ENCODE measurements around the gene F13A1.

Gene F13A1

DNA sequence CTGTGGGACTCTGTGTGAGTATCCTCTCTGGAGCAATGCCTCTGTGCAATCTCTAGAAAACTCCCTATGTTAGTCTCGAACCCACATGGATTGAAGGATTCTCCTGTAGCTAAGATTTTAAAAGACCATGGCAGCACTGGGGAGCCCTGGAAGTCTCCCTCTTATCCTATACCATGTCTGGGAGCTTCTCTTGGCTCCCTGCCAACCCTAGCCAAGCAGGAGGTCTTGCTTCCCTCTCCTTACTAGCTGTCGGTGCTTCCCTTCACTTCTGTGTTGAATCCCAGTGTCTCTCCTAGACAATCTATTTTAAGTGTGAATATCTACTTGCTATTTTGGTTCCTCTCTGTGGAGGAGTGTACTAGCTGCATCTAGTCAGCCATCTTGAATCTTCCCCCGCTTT is 195.0 kb downstream of the F13A1 start:
- DNase-seq (ENCODE audit: low read depth): no peak
- TF ChIP-seq, protein P1, sequence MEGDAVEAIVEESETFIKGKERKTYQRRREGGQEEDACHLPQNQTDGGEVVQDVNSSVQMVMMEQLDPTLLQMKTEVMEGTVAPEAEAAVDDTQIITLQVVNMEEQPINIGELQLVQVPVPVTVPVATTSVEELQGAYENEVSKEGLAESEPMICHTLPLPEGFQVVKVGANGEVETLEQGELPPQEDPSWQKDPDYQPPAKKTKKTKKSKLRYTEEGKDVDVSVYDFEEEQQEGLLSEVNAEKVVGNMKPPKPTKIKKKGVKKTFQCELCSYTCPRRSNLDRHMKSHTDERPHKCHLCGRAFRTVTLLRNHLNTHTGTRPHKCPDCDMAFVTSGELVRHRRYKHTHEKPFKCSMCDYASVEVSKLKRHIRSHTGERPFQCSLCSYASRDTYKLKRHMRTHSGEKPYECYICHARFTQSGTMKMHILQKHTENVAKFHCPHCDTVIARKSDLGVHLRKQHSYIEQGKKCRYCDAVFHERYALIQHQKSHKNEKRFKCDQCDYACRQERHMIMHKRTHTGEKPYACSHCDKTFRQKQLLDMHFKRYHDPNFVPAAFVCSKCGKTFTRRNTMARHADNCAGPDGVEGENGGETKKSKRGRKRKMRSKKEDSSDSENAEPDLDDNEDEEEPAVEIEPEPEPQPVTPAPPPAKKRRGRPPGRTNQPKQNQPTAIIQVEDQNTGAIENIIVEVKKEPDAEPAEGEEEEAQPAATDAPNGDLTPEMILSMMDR (IDR thresholded peaks at IDR 0.05; ENCODE audit: low read depth, low read length, missing control alignments): no peak
- no peak overlapping the region for H3K4me3 ChIP-seq (ENCODE audit: low read depth, low read length)
- in situ Hi-C loops (cut with HindIII; ENCODE audit: low sequenced_read_pairs): no loop called here

DNA sequence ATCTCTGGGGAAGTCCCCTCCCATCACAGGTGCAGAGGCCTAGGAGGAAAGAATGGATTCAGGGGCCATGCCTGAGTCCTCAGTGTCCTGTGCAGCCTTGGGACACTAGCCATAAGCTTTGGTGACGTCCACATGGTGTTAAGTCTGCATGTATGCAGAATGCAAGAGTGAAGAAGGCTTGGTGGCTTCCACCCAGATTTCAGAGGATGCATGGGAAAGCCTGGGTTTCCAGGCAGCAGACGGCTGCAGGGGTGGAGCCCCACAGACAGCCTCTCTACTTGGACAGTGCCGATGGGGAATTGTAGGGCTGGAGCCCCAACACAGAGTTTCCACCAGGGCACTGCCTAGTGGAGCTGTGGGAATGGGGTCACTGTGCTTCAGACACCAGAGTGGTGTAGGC is 196.7 kb downstream of the F13A1 start:
- TF ChIP-seq, protein P1 (IDR thresholded peaks at IDR 0.05; ENCODE audit: low read depth, low read length, missing control alignments): no peak
- DNase-seq (ENCODE audit: low read depth): no peak
- in situ Hi-C loops (cut with HindIII; ENCODE audit: low sequenced_read_pairs): no loop called here
- no peak overlapping the region for H3K4me3 ChIP-seq (ENCODE audit: low read depth, low read length)

DNA sequence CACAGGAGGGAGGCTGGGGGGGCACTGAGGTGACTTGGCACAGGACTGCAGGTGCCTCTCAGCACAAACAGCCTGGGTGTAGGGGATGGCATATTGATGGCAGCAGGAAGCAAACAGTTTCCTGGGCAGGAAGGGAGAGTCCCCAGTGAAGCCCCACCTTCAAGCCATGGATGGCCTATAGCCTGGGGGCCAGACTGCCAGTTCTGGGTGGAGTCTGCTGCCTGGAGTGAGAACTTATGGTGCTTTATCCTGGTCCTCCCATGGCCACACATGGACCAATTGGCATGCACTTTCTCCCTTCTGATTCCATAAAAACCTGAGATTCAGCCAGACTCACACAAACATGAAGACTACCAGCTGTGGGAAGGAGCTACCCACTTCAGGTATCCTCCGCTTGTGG is 198.5 kb downstream of the F13A1 start:
- no peak for DNase-seq (ENCODE audit: low read depth)
- in situ Hi-C loops (cut with HindIII; ENCODE audit: low sequenced_read_pairs): no loop called here
- TF ChIP-seq, protein P1 (IDR thresholded peaks at IDR 0.05; ENCODE audit: low read depth, low read length, missing control alignments): no peak
- no peak overlapping the region for H3K4me3 ChIP-seq (ENCODE audit: low read depth, low read length)

DNA sequence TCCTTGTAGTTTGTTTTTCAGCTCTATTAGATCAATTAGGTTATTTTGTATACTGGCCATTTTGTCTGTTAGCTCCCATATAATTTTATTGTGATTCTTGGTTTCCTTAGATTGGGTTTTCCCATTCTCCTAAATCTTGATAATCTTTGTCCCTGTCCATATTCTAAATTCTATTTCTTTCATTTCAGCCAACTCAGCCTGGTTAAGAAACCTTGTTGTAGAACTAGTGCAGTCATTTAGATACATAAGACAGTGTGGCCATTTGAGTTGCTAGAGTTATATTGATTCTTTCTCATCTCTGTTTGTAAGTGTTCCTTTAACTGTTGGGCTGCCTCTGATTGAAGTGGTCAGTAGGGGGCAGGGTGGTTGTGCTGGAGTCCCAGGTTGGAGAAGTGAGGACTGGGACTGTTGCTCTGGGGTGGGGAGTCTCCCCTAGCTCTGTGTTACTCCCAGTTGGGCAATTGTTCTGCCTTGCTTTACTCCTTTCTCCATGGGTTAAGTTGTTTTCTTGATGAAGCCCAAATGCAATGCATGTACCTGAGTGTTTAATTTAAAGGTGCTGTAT is 214.9 kb downstream of the F13A1 start:
- TF ChIP-seq, protein P1 (IDR thresholded peaks at IDR 0.05; ENCODE audit: low read depth, low read length, missing control alignments): no peak
- in situ Hi-C loops (cut with HindIII; ENCODE audit: low sequenced_read_pairs): no loop called here
- no peak overlapping the region for H3K4me3 ChIP-seq (ENCODE audit: low read depth, low read length)

More for the DNA sequence above, 214.9 kb downstream of the F13A1 start:
- no peak for DNase-seq (ENCODE audit: low read depth)

Measured in astrocyte of the cerebellum (primary cell).